ENCODE data around the gene DYNC2H1.

Gene DYNC2H1

DNA sequence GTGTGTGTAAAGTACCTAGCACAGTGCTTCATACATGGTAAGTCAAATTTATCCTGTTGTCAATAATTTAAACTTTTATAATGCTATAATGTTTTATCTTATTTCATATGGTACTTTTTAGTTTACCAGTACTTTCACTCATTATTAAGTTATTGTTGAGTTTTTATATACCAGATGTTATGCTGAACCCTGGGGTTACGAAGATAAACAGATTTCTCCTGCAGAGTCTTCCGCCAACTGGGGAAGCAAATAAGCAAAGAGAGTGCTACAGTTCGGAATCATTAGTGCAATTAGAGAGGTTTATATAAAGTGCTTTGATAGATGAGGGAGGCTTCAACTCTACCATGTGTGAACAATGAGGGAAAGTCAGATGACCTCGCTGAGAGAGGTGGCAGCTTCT is 362.3 kb downstream of the DYNC2H1 start:
- Histone ChIP-seq H3K4me1 (ENCODE audit: control insufficient read depth in 1 of 2, insufficient read depth in 1 of 2, low read depth in 1 of 2, low read length in 1 of 2) (no peaks in the 10 kb centered on the region), H3K27ac (no peak overlapping the region), H3K36me3 (no peaks in the 10 kb centered on the region), H3K4me3 (ENCODE audit: low read depth in 1 of 2, low read length in 1 of 2) (no peak overlapping the region), H3K27me3 (no peaks in the 10 kb centered on the region), H3K9me3 (no peaks in the 10 kb centered on the region)
- no peak for TF ChIP-seq CTCF (IDR thresholded peaks at IDR 0.05)

DNA sequence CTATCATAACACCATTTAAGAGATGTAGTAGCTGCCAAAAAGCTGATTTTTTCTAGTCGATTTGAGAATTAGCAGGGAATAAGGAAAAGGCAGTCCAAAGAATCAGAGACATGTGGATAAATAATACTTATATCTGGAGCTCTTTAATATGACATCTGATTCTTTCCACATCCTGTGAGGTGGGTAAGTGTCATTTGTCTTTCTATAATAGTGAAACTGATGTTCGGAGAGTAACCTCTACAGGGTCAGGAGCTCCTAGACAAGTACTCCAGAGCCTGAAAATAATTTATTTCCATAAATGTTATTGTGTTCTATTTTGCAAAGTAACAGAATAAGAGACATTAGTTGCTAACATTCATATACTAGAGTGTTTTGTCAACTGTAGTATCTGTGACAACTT is 367.6 kb downstream of the DYNC2H1 start:
- Histone ChIP-seq H3K27me3 (no peaks in the 10 kb centered on the region), H3K4me1 (ENCODE audit: control insufficient read depth in 1 of 2, insufficient read depth in 1 of 2, low read depth in 1 of 2, low read length in 1 of 2) (no peaks in the 10 kb centered on the region), H3K9me3 (no peaks in the 10 kb centered on the region), H3K4me3 (ENCODE audit: low read depth in 1 of 2, low read length in 1 of 2) (no peak overlapping the region), H3K36me3 (no peaks in the 10 kb centered on the region), H3K27ac (no peak overlapping the region)
- TF ChIP-seq CTCF (IDR thresholded peaks at IDR 0.05): no peak

- Histone ChIP-seq H3K36me3 (no peaks in the 10 kb centered on the region), H3K27ac (no peak overlapping the region), H3K27me3 (no peaks in the 10 kb centered on the region), H3K9me3 (no peaks in the 10 kb centered on the region), H3K4me1 (ENCODE audit: control insufficient read depth in 1 of 2, insufficient read depth in 1 of 2, low read depth in 1 of 2, low read length in 1 of 2) (no peaks in the 10 kb centered on the region), H3K4me3 (ENCODE audit: low read depth in 1 of 2, low read length in 1 of 2) (no peak overlapping the region)
- TF ChIP-seq CTCF (IDR thresholded peaks at IDR 0.05): no peak
Observed at GRCh38 chr11:103480421-103480820, 371.2 kb downstream of the DYNC2H1 start.

DNA sequence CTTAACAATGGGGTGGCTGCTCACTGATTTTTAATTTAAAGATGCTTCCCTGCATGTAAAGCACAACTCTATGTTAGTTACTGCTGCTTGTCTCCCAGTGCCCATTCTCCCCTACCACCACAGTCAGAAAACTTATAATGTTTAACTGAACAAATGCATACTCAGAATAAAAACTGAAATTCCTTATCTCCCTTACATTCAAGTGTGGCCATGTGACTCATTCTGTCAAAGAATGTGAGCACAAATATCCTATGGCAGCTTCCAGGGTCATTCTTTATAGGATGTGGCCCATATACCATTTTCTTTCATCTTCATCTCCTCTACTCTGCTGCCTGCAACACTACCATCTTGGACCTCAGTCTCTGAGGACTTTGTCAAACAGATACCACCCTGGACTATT is 374.8 kb downstream of the DYNC2H1 start:
- TF ChIP-seq CTCF (IDR thresholded peaks at IDR 0.05): no peak
- H3K4me3 ChIP-seq (ENCODE audit: low read depth in 1 of 2, low read length in 1 of 2): no peak overlapping the region

DNA sequence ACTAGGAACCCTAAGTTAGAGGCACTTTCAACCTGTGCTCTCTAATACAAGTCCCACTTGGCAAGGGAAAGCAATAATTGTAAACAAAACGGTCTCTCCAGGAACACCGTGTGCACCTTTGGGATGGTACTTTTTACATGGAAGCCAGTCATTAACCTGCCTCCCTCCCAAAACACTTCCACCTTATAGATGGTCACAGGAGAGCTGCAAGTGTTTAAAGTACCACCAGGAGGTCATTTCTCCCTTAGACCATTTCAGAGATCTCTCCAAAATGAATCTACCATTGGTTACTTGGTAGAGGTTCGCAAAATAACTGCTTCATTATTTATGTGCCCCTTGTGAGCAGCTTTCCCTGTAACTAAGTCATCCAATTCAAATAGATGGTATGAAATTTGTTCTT is 375.3 kb downstream of the DYNC2H1 start:
- Histone ChIP-seq H3K27me3 (no peaks in the 10 kb centered on the region), H3K9me3 (no peaks in the 10 kb centered on the region), H3K36me3 (no peaks in the 10 kb centered on the region), H3K4me3 (ENCODE audit: low read depth in 1 of 2, low read length in 1 of 2) (no peak overlapping the region), H3K27ac (no peak overlapping the region), H3K4me1 (ENCODE audit: control insufficient read depth in 1 of 2, insufficient read depth in 1 of 2, low read depth in 1 of 2, low read length in 1 of 2) (no peaks in the 10 kb centered on the region)
- TF ChIP-seq CTCF (IDR thresholded peaks at IDR 0.05): no peak

More for the DNA sequence above, 374.8 kb downstream of the DYNC2H1 start:
- Histone ChIP-seq H3K4me1 (ENCODE audit: control insufficient read depth in 1 of 2, insufficient read depth in 1 of 2, low read depth in 1 of 2, low read length in 1 of 2) (no peaks in the 10 kb centered on the region), H3K36me3 (no peaks in the 10 kb centered on the region), H3K27ac (no peak overlapping the region), H3K9me3 (no peaks in the 10 kb centered on the region), H3K27me3 (no peaks in the 10 kb centered on the region)

- no peaks in the 10 kb centered on the region for H3K36me3 ChIP-seq
- H3K4me1 ChIP-seq (ENCODE audit: control insufficient read depth in 1 of 2, insufficient read depth in 1 of 2, low read depth in 1 of 2, low read length in 1 of 2): no peaks in the 10 kb centered on the region
- no peaks in the 10 kb centered on the region for H3K27me3 ChIP-seq
- no peak overlapping the region for H3K27ac ChIP-seq
- no peaks in the 10 kb centered on the region for H3K9me3 ChIP-seq
- H3K4me3 ChIP-seq (ENCODE audit: low read depth in 1 of 2, low read length in 1 of 2): no peak overlapping the region
- TF ChIP-seq CTCF (IDR thresholded peaks at IDR 0.05): no peak
Observed at GRCh38 chr11:103486604-103487003, 377.4 kb downstream of the DYNC2H1 start.

Measured in neutrophil (primary cell).